Left ventricle myocardium superior (tissue), 1 donor: ENCODE results near the gene GIMAP4. TPM values are rescaled to one million over a fixed set of nuclear protein-coding genes. Genes with fewer than 3 reads are reported as not detected.
"Not testable (repeated sequence)": the region's sequence is repeated elsewhere in the genome, so short reads cannot be mapped to it uniquely, and the experiment has no call there.

Experiments
- ATAC-seq: fragments of 200-7000 bp; cut with Tn5 transposase; one replicate; pipeline ENCODE4 v1.9.1; 2020; ENCODE audit warnings: mild to moderate bottlenecking, moderate library complexity
- DNase-seq: peaks from one replicate; pipeline ENCODE4 v3.0.0-alpha.2; 2020
- intact Hi-C: fragments of 100-400 bp; cut with micrococcal nuclease; formaldehyde crosslinking; loops from one replicate; pipeline ENCODE4 v1.11.0; 2022
- total RNA-seq: library from RNA; stranded (reverse); fragmentation: NEBNext Ultra II Directional; extraction: Animal tissue kit (Norgen Biotek cat#: 25700); gene quantifications from one replicate; pipeline ENCODE4 v1.2.1, GENCODE V29; 2021
- donor health status: DM: no; HTN: yes; CAD: no; lungs with severe emphysema.

The GIMAP4 gene
- total RNA-seq, 1 donor from 2014 or later = 40.2 TPM

DNA sequence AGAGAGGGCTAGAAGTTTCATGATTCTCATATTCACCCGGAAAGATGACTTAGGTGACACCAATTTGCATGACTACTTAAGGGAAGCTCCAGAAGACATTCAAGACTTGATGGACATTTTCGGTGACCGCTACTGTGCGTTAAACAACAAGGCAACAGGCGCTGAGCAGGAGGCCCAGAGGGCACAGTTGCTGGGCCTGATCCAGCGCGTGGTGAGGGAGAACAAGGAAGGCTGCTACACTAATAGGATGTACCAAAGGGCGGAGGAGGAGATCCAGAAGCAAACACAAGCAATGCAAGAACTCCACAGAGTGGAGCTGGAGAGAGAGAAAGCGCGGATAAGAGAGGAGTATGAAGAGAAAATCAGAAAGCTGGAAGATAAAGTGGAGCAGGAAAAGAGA lies 5.3 kb downstream of the GIMAP4 start:
- no peak for ATAC-seq
- intact Hi-C loops = no loop called here
- no peak for DNase-seq

DNA sequence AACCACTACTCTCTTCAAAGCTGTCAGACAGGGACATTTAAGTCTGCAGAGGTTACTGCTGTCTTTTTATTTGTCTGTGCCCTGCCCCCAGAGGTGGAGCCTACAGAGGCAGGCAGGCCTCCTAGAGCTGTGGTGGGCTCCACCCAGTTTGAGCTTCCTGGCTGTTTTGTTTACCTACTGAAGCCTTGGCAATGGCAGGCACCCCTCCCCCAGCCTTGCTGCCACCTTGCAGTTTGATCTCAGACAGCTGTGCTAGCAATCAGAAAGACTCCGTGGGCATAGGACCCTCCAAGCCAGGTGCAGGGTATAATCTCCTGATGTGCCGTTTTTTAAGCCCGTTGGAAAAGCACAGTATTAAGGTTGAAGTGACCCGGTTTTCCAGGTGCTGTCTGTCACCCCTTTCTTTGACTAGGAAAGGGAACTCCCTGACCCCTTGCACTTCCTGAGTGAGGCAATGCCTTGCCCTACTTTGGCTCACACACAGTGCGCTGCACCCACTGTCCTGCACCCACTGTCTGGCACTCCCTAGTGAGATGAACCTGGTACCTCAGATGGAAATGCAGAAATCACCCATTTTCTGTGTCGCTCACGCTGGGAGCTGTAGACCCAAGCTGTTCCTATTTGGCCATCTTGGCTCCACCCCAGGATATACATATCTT lies 12.9 kb downstream of the GIMAP4 start:
- ATAC-seq, DNase-seq, intact Hi-C loops: not testable (repeated sequence)

- ATAC-seq (no peak), DNase-seq (no peak)
- intact Hi-C loops = no loop called here
Observed at GRCh38 chr7:150580638-150581394, 13.6 kb downstream of the GIMAP4 start.

DNA sequence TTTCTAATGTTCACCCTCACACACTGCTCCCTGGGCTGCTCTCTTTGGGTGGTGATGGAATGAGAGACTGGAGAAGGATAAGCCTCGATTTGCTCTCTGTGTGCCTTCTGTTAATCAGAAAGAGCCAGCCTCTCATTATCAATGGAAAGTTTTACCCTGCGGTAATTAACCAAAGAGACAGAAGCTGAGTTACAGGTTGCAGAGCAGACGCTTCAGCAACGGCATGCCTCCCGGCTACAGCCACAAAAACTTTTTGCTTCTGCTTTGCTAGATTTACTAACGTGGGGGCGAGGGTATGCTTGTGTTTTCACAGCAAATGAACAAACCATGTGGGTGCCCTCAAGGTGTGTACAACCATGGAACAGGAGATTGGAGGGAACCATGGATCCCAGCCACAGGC lies 18.0 kb downstream of the GIMAP4 start:
- ATAC-seq (no peak), DNase-seq (no peak)
- intact Hi-C loops = no loop called here

- DNase-seq = no peak
- ATAC-seq = peak; percentile 67
- intact Hi-C loops = no loop called here
Observed at GRCh38 chr7:150586068-150586784, 19.0 kb downstream of the GIMAP4 start.

DNA sequence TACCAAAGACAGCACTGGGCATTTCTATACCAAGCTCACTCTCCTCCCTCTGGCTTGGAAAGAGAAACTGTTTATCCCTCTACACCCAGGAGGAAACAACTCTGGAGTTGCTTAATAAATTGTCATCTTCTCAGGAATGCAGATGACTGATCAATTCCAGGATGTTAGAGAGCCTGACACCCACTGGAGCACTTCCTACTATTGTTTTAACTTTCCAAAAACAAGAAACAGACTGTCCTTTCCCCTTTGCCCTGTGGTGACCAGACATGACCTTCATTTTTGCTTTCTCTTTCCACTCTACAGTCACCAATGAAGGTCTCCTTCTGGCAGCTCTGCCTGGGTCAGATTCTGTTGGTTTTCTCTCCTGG lies 19.6 kb downstream of the GIMAP4 start:
- ATAC-seq (peak; percentile 88), DNase-seq (no peak)
- intact Hi-C loops = no loop called here

GRCh38 chr7:150587551-150587950 lies 20.4 kb downstream of the GIMAP4 start:
- intact Hi-C loops = no loop called here
- ATAC-seq (no peak), DNase-seq (no peak)

DNA sequence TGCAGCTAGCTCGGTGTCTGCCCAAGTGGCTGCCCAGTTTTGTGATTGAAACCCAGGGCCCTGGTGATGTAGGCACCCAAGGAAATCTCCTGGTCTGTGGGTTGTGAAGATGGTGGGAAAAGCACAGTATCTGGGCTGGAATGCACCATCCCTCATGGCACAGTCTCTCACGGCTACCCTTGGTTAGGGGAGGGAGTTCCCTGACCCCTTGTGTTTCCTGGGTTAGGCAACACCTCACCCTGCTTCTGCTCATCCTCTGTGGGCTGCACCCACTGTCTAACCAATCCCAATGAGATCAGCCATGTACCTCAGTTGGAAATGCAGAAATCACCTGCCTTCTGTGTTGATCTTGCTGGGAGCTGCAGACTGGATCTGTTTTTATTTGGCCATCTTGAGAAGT lies 27.6 kb downstream of the GIMAP4 start:
- DNase-seq (no peak), ATAC-seq (no peak)
- intact Hi-C loops = no loop called here

- DNase-seq (no peak), ATAC-seq (no peak)
- intact Hi-C loops = no loop called here
Observed at GRCh38 chr7:150595361-150595760, 28.2 kb downstream of the GIMAP4 start.

- intact Hi-C loops, DNase-seq: not testable (repeated sequence)
- ATAC-seq = peak; percentile 53
Observed at GRCh38 chr7:150603600-150603999, 36.4 kb downstream of the GIMAP4 start.

DNA sequence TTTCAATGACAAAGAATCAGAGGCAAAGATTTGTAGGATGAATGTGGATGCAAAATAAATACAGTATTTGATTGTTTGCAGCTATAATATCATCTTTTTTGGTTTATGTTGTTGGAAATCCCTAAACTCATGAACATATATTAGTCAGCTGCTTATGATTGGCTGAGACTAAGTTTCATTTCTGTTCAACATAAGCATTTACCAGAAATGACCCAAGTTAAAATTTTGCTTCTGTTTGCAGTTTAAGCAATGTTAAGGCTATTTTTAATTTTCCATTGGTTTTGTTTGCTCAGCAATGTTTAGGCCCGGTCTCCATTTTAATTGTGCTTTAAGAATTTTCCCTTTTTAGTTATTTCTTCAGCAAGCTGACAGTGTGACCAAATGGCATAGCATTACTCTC lies 43.0 kb downstream of the GIMAP4 start:
- intact Hi-C loops = no loop called here
- no peak for DNase-seq
- ATAC-seq = no peak

DNA sequence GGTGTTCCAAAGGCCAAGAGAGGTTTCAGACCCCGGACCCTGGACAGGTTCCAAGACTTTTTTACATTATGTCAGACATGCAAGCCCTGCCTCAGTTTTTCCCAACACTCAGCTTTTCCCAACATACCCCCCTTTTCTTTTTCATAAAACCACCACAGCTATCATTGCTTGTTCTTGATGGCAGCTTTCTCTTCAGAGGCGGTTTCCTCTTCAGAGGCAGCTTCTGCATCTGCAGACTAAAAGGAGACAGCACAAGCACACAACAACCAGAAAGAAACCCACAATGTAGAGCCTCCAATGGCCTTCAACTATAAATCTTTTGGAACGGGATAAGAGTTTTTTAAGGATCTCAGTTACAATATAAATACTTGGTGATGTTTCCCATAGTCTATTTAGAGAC lies 45.7 kb downstream of the GIMAP4 start:
- no peak for DNase-seq
- ATAC-seq = no peak
- intact Hi-C loops = no loop called here

DNA sequence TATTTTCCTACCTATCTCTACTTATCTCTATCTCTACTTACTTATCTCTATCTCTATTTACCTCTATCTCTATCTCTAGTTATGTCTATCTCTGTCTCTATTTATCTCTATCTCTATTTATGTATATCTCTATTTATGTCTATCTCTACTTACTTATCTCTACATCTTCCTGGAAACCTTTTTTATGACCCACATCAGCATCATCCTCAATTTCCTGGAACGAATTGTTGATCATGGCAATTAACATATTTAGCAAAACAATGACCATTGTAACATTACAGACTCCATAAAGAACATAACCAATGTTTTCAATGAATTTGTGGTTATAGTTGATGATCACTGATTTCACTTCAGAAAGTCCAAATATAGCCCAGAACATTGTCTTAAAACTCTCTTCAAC lies 46.7 kb downstream of the GIMAP4 start:
- ATAC-seq = no peak
- intact Hi-C loops = no loop called here
- DNase-seq = no peak

GRCh38 chr7:150614426-150614825 lies 47.2 kb downstream of the GIMAP4 start:
- DNase-seq, ATAC-seq, intact Hi-C loops: not testable (repeated sequence)

- intact Hi-C loops, DNase-seq, ATAC-seq: not testable (repeated sequence)
Observed at GRCh38 chr7:150615221-150615755, 48.1 kb downstream of the GIMAP4 start.

DNA sequence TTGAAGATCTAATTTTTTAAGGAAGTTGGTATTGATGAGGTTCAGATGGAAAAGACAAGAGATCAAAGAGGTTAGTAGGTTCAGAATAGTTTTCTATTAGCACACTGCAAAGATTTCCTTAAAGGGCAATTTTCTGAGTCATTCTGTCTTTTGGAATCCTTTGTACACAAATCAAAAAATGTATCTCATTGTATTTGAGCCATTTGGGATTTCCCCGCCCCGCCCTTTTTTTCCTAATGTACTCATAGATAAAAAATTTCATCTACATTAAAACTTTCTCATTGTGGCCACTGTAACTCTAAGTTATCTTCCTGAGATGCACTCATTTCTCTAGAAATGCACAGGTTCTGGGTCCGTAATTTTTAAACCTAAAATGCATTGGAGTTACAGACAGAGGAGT lies 52.9 kb downstream of the GIMAP4 start:
- DNase-seq (no peak), ATAC-seq (no peak)
- intact Hi-C loops = no loop called here

DNA sequence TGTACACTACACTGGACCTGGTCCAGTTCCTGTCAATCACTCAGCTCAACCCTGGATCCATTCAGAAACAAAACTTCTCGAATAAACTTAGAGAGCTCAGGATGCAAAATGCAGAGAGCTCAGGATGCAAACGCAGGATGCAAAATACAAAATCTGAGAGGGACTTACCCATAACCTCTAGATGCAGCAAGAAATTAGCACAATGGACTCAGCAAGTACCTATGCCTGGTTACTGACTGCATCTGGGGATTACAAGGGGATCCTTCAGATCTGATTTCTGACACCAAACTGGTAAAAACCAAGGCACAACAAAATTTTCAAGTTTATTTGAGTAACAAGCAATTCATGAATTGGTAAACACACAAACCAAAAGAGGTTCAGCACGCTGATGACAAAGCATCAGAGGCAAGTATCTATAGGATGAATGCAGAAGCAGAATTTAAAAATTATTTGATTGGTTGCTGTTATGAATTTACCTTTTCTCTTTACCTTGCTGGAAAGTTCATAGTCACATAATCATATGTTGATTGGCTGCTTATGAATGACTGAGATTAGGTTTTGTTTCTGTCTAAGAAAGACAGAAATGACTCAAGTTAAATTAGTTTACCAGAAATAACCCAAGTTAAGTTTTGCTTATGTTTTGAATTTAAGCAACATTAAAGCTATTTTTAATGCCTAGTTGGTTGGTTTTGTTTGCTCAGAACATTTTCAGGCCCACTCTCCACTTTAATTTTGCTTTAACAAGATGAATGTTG lies 53.6 kb downstream of the GIMAP4 start:
- ATAC-seq = no peak
- DNase-seq = no peak
- intact Hi-C loops = no loop called here

DNA sequence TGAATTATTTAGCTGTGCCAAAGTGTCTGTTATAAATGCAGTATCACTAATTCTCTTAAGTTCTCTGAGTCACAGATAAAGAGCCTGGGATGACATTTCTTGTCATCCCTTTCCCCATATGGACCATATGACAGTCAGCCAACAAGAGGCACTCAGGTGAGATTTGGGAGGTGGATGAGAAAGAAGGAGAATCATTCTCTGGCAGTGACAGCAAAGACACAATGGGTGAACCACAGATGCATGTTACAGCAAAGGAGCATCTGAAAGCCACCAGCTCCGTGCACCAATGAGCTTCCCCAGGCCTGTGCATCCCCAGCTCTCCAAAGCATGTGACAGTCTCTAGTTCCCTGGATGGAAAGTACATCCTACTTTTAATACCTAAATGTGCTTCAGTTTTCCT lies 54.2 kb downstream of the GIMAP4 start:
- intact Hi-C loops = no loop called here
- ATAC-seq = no peak
- DNase-seq = no peak
